Peyer's patch (tissue), 4 donors: ENCODE data around the gene PRSS48. TPM values are rescaled to one million over a fixed set of nuclear protein-coding genes. Genes with fewer than 3 reads are reported as not detected.
"Not testable (repeated sequence)": the region's sequence is repeated elsewhere in the genome, so short reads cannot be mapped to it uniquely, and the experiment has no call there.

Experiments
- DNase-seq, 3 donors: peaks; one replicate each; pipeline ENCODE4 v3.0.0-alpha.2; 2017 to 2019
- H3K27ac ChIP-seq, 4 donors: fragments of 200-600 bp; sonication (generic); one replicate each; pipeline ENCODE4 v1.5.1; 2016 to 2019
- H3K27me3 ChIP-seq, 2 donors: fragments of 200-600 bp; sonication (generic); one replicate each; pipeline ENCODE4 v1.5.1; 2019
- H3K36me3 ChIP-seq, 3 donors: fragments of 200-600 bp; sonication (generic); one replicate each; pipeline ENCODE4 v1.5.1; 2016 to 2019
- H3K4me1 ChIP-seq, 4 donors: fragments of 200-600 bp; sonication (generic); one replicate each; pipeline ENCODE4 v1.5.1; 2016 to 2019
- H3K4me3 ChIP-seq, 4 donors: fragments of 200-600 bp; sonication (generic); 1 replicate in 3 of 4; 2 replicates in 1 of 4; pipeline ENCODE4 v1.5.1; 2016 to 2019; ENCODE audit warnings: mild to moderate bottlenecking in 1 of 4
- H3K9me3 ChIP-seq, 4 donors: fragments of 200-600 bp; sonication (generic); one replicate each; pipeline ENCODE4 v1.5.1; 2016 to 2019; ENCODE audit warnings: mild to moderate bottlenecking in 1 of 4
- CTCF ChIP-seq, 6 experiments: fragments of 450-650 bp in 4 of 6; fragments of 200-600 bp in 2 of 6; sonication (generic) in 1 of 6; IDR thresholded peaks; one replicate each; pipeline ENCODE4 v1.5.1; 2017 to 2019; ENCODE audit warnings: antibody characterized with exemption in 6 of 6, mild to moderate bottlenecking in 3 of 6, moderate library complexity in 1 of 6
- POLR2A ChIP-seq, 2 donors: fragments of 450-650 bp; IDR thresholded peaks; one replicate each; pipeline ENCODE4 v1.5.1; 2017; ENCODE audit warnings: antibody characterized with exemption in 2 of 2, mild to moderate bottlenecking in 2 of 2, moderate library complexity in 2 of 2
- total RNA-seq, 4 donors: library from RNA; depleted of rRNA; stranded (reverse); fragments of >200 nt; gene quantifications; one replicate each; pipeline ENCODE4 v1.1.0, GENCODE V29; 2016

Gene PRSS48
- total RNA-seq, 4 donors from 2014 or later: not detected

DNA sequence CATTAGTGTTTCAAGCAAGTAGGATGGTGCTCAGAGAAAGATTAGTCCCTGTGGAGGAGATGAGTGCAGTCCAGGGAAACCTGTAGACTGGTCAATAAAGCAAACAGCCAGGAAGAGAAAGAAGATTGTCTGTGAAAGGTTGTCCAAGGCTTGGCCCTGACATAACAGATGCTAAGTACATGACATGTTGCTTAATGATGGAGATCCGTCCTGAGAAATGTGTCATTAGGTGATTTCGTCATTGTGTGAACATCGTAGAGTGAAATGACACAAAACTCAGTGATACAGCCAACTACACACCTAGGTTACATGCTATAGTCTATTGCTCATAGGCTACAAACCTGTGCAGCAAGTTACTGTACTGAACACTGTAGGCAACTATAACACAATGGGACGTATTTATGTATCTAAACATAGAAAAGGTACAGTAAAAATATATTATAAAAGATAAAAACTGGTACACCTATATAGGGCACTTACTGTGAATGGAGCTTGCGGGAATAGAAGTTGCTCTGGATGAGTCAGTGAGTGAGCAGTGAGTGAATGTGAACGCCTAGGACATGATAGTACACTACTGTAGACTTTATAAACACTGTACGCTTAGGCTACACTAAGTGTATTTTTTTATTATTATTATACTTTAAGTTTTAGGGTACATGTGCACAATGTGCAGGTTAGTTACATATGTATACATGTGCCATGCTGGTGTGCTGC, 9.0 kb upstream of the PRSS48 start:
- Histone ChIP-seq H3K4me3 (no peak overlapping the region), H3K4me1 (peaks cover 0 to 4% (median 0%) of the 10 kb centered on the region in 4 donors), H3K9me3 (no peaks in the 10 kb centered on the region), H3K36me3 (no peaks in the 10 kb centered on the region), H3K27me3 (no peaks in the 10 kb centered on the region), H3K27ac (no peak overlapping the region)
- DNase-seq: no peak
- no peak for TF ChIP-seq POLR2A (IDR thresholded peaks at IDR 0.05)
- no peak for TF ChIP-seq CTCF (IDR thresholded peaks at IDR 0.05)

DNA sequence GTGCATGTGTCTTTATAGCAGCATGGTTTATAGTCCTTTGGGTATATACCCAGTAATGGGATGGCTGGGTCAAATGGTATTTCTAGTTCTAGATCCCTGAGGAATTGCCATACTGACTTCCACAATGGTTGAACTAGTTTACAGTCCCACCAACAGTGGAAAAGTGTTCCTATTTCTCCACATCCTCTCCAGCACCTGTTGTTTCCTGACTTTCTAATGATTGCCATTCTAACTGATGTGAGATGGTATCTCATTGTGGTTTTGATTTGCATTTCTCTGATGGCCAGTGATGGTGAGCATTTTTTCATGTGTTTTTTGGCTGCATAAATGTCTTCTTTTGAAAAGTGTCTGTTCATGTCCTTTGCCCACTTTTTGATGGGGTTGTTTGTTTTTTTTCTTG, 8.1 kb upstream of the PRSS48 start:
- H3K36me3 ChIP-seq, H3K4me3 ChIP-seq, DNase-seq, H3K4me1 ChIP-seq, H3K9me3 ChIP-seq, H3K27ac ChIP-seq, H3K27me3 ChIP-seq: not testable (repeated sequence)

GRCh38 chr4:151284534-151285245, 7.7 kb downstream of the PRSS48 start:
- H3K9me3 ChIP-seq: no peaks in the 10 kb centered on the region
- no peaks in the 10 kb centered on the region for H3K36me3 ChIP-seq
- H3K27ac ChIP-seq: no peak overlapping the region
- peaks cover 0 to 4% (median 0%) of the 10 kb centered on the region in 4 donors for H3K4me1 ChIP-seq
- no peak for TF ChIP-seq POLR2A (IDR thresholded peaks at IDR 0.05)
- TF ChIP-seq CTCF (IDR thresholded peaks at IDR 0.05): no peak
- H3K27me3 ChIP-seq: no peaks in the 10 kb centered on the region
- DNase-seq: no peak
- no peak overlapping the region for H3K4me3 ChIP-seq

- Histone ChIP-seq H3K4me1 (no peaks in the 10 kb centered on the region), H3K27ac (no peak overlapping the region), H3K9me3 (no peaks in the 10 kb centered on the region), H3K36me3 (no peaks in the 10 kb centered on the region), H3K27me3 (no peaks in the 10 kb centered on the region), H3K4me3 (no peak overlapping the region)
- no peak for TF ChIP-seq CTCF (IDR thresholded peaks at IDR 0.05)
- no peak for TF ChIP-seq POLR2A (IDR thresholded peaks at IDR 0.05)
- no peak for DNase-seq
These were observed 10.4 kb downstream of the PRSS48 start for GRCh38 chr4:151287409-151287808.

DNA sequence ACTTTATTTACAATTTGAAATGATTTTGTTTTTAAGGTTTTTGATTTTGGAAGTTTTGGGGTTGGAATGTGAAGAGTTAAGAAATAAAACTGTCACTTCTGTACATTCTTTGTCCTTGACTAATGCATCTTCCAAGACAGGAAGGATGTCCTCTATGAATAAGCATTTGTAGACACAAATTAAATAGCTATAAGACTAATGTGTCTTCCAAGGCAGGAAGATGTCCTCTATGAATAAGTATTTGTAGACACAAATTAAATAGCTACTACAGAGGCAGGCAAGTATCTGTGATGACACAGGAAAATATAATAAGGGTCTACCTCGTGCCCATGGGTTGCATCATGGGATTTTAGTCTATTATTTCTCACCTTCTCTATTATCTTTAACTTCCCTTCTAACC, 14.5 kb downstream of the PRSS48 start:
- Histone ChIP-seq H3K9me3 (no peaks in the 10 kb centered on the region), H3K27me3 (no peaks in the 10 kb centered on the region), H3K4me1 (peaks cover 0 to 23% (median 0%) of the 10 kb centered on the region in 4 donors), H3K4me3 (no peak overlapping the region), H3K27ac (no peak overlapping the region), H3K36me3 (no peaks in the 10 kb centered on the region)
- TF ChIP-seq POLR2A (IDR thresholded peaks at IDR 0.05) (no peak), CTCF (IDR thresholded peaks at IDR 0.05) (no peak)
- no peak for DNase-seq

- no peaks in the 10 kb centered on the region for H3K27me3 ChIP-seq
These were observed 15.1 kb downstream of the PRSS48 start for GRCh38 chr4:151292038-151292437.

More at GRCh38 chr4:151292038-151292437, 15.1 kb downstream of the PRSS48 start:
- DNase-seq: no peak
- TF ChIP-seq POLR2A (IDR thresholded peaks at IDR 0.05): no peak
- no peak for TF ChIP-seq CTCF (IDR thresholded peaks at IDR 0.05)
- Histone ChIP-seq H3K4me1 (peaks cover 0 to 28% (median 0%) of the 10 kb centered on the region in 4 donors), H3K36me3 (no peaks in the 10 kb centered on the region), H3K27ac (no peak overlapping the region), H3K9me3 (no peaks in the 10 kb centered on the region), H3K4me3 (no peak overlapping the region)
